NCI-H2171 (cell line): ENCODE measurements around the gene TSPAN9.
"Not testable (repeated sequence)": the region's sequence is repeated elsewhere in the genome, so short reads cannot be mapped to it uniquely, and the experiment has no call there.

Source experiments
- DNase-seq: peaks from one replicate; lab custom pipeline; 2025; lab: John Stamatoyannopoulos, UW

Gene TSPAN9

GRCh38 chr12:3044141-3044630, 33.0 kb upstream of the TSPAN9 start:
- no peak for DNase-seq

- DNase-seq, result no peak
Measured at GRCh38 chr12:3045494-3045893, 31.7 kb upstream of the TSPAN9 start.

- DNase-seq, result no peak
Measured at GRCh38 chr12:3045989-3046388, 31.2 kb upstream of the TSPAN9 start.

- no peak for DNase-seq
Measured at GRCh38 chr12:3046441-3047200, 30.6 kb upstream of the TSPAN9 start.

- DNase-seq, result no peak
Measured at GRCh38 chr12:3047961-3048360, 29.2 kb upstream of the TSPAN9 start.

GRCh38 chr12:3048540-3048939, 28.6 kb upstream of the TSPAN9 start:
- no peak for DNase-seq

GRCh38 chr12:3049176-3049575, 28.0 kb upstream of the TSPAN9 start:
- DNase-seq, result no peak

- peak; percentile 46 for DNase-seq
Measured at GRCh38 chr12:3049611-3050249, 27.4 kb upstream of the TSPAN9 start.

GRCh38 chr12:3054374-3054773, 22.8 kb upstream of the TSPAN9 start:
- no peak for DNase-seq

- no peak for DNase-seq
Measured at GRCh38 chr12:3055026-3055703, 22.0 kb upstream of the TSPAN9 start.

GRCh38 chr12:3055704-3056467, 21.3 kb upstream of the TSPAN9 start:
- DNase-seq, result no peak

- no peak for DNase-seq
Measured at GRCh38 chr12:3061059-3061458, 16.1 kb upstream of the TSPAN9 start.

GRCh38 chr12:3061501-3062215, 15.5 kb upstream of the TSPAN9 start:
- no peak for DNase-seq

- no peak for DNase-seq
Measured at GRCh38 chr12:3065300-3065699, 11.9 kb upstream of the TSPAN9 start.

GRCh38 chr12:3065846-3066245, 11.3 kb upstream of the TSPAN9 start:
- not testable (repeated sequence) for DNase-seq

GRCh38 chr12:3069714-3070113, 7.5 kb upstream of the TSPAN9 start:
- no peak for DNase-seq

- DNase-seq, result no peak
Measured at GRCh38 chr12:3071107-3071506, 6.1 kb upstream of the TSPAN9 start.

- DNase-seq, result no peak
Measured at GRCh38 chr12:3071710-3072109, 5.5 kb upstream of the TSPAN9 start.

- peak; percentile 75 for DNase-seq
Measured at GRCh38 chr12:3073438-3074250, 3.5 kb upstream of the TSPAN9 start.

- DNase-seq, result no peak
Measured at GRCh38 chr12:3075315-3075714, 1.9 kb upstream of the TSPAN9 start.
